Adrenal gland (tissue), 5 donors: ENCODE measurements around the gene JADE3.

Experiments
- POLR2A ChIP-seq, 2 donors: fragments of 450-650 bp; IDR thresholded peaks; one replicate each; pipeline ENCODE4 v1.6.1; 2017; ENCODE audit warnings: antibody characterized with exemption in 2 of 2, mild to moderate bottlenecking in 2 of 2, moderate library complexity in 1 of 2
- TF ChIP-seq, protein P1 (sequence below), 6 experiments: fragments of 450-650 bp in 4 of 6; fragments of 200-600 bp in 2 of 6; sonication (generic) in 1 of 6; IDR thresholded peaks; 1 replicate in 5 of 6; 2 replicates in 1 of 6; pipeline versions ENCODE4 v1.5.1 to v1.8.0; 2016 to 2021; ENCODE audit warnings: antibody characterized with exemption in 6 of 6, mild to moderate bottlenecking in 2 of 6, moderate library complexity in 1 of 6
- donor health status: DM: no; HTN: no; CAD: no.

DNA sequence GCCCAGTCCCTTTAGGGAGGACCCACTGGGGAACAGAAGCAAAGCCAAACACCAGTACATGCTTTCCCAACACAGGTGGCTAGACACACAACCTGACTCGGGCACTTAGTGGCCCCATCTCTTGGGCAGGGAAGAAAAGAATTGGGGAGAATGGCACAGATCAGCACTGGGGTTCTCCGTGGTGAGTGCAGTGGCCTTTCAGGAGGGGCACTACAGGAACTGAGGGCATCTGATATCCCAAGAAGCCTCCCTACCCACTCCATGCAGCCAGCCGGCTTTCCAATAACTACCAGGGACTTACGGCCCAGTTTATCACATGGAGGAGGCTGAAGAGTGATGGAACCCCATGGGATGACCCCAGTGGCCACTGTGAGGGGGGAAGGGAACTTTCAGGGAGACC is 189.0 kb downstream of the JADE3 start:
- TF ChIP-seq, protein P1, sequence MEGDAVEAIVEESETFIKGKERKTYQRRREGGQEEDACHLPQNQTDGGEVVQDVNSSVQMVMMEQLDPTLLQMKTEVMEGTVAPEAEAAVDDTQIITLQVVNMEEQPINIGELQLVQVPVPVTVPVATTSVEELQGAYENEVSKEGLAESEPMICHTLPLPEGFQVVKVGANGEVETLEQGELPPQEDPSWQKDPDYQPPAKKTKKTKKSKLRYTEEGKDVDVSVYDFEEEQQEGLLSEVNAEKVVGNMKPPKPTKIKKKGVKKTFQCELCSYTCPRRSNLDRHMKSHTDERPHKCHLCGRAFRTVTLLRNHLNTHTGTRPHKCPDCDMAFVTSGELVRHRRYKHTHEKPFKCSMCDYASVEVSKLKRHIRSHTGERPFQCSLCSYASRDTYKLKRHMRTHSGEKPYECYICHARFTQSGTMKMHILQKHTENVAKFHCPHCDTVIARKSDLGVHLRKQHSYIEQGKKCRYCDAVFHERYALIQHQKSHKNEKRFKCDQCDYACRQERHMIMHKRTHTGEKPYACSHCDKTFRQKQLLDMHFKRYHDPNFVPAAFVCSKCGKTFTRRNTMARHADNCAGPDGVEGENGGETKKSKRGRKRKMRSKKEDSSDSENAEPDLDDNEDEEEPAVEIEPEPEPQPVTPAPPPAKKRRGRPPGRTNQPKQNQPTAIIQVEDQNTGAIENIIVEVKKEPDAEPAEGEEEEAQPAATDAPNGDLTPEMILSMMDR (IDR thresholded peaks at IDR 0.05) = no peak
- no peak for TF ChIP-seq POLR2A (IDR thresholded peaks at IDR 0.05)
